G401 (cell line): ENCODE data around the gene SLC16A3. TPM values are rescaled to one million over a fixed set of nuclear protein-coding genes. Genes with fewer than 3 reads are reported as not detected.

ENCODE experiments used
- total RNA-seq: library from RNA; depleted of rRNA; stranded (reverse); fragments of >200 nt; shearing (Covaris generic); gene quantifications from 2 replicates; pipeline ENCODE4 v1.2.3, GENCODE V29; 2014; rRNA removed

The SLC16A3 gene
- total RNA-seq, 1 experiment from 2014 or later: 292 TPM

Other genes starting within 250 kb of the SLC16A3 start
- gene CENPX, start 206.2 kb upstream of the SLC16A3 start, total RNA-seq: 57.8 and 109 TPM in 2 replicates
- gene LRRC45, start 205.7 kb upstream of the SLC16A3 start, total RNA-seq: 21.2 and 25.1 TPM in 2 replicates
- gene RAC3, start 197.4 kb upstream of the SLC16A3 start, total RNA-seq: 176 and 261 TPM in 2 replicates
- 131 and 135 TPM in 2 replicates for gene DCXR, start 191.3 kb upstream of the SLC16A3 start, total RNA-seq
- gene RFNG, start 177.2 kb upstream of the SLC16A3 start, total RNA-seq: 41.2 and 41.5 TPM in 2 replicates
- gene GPS1, start 177.1 kb upstream of the SLC16A3 start, total RNA-seq: 129 and 153 TPM in 2 replicates
- 140 and 144 TPM in 2 replicates for gene DUS1L, start 163.2 kb upstream of the SLC16A3 start, total RNA-seq
- 333 and 346 TPM in 2 replicates for gene FASN, start 130.8 kb upstream of the SLC16A3 start, total RNA-seq
- 16.6 and 22.1 TPM in 2 replicates for gene CCDC57, start 16.2 kb upstream of the SLC16A3 start, total RNA-seq
- 83.1 and 87.7 TPM in 2 replicates for gene CSNK1D, start 44.7 kb downstream of the SLC16A3 start, total RNA-seq
- 3.8 and 26.3 TPM in 2 replicates for gene CD7, start 88.6 kb downstream of the SLC16A3 start, total RNA-seq
- 3.1 and 10.5 TPM in 2 replicates for gene SECTM1, start 104.7 kb downstream of the SLC16A3 start, total RNA-seq
- 5.5 and 5.7 TPM in 2 replicates for gene TEX19, start 130.2 kb downstream of the SLC16A3 start, total RNA-seq
- gene UTS2R, start 142.7 kb downstream of the SLC16A3 start, total RNA-seq: 1.5 TPM in 1 of 2 replicates, not detected in the other
- gene HEXD, start 189.3 kb downstream of the SLC16A3 start, total RNA-seq: 27.4 and 45.3 TPM in 2 replicates
- 24.7 and 65.0 TPM in 2 replicates for gene OGFOD3, start 189.5 kb downstream of the SLC16A3 start, total RNA-seq
- gene CYBC1, start 221.7 kb downstream of the SLC16A3 start, total RNA-seq: 48.7 and 64.5 TPM in 2 replicates
- 16.5 and 34.0 TPM in 2 replicates for gene NARF, start 229.7 kb downstream of the SLC16A3 start, total RNA-seq